Measurements from ENCODE around the gene NDUFS7.
A peak's percentile ranks its signal among the peaks of the same experiment; 100 is the strongest.
"Not testable (repeated sequence)": the region's sequence is repeated elsewhere in the genome, so short reads cannot be mapped to it uniquely, and the experiment has no call there.

Gene NDUFS7

GRCh38 chr19:1439525-1440417, 56.1 kb downstream of the NDUFS7 start:
- not testable (repeated sequence) for H3K4me1 ChIP-seq (ENCODE audit: control insufficient read depth, insufficient read depth, low read length)
- peak overlapping the region; percentile 95 for H3K9ac ChIP-seq (ENCODE audit: low read depth, low read length)

GRCh38 chr19:1440418-1440801, 56.7 kb downstream of the NDUFS7 start:
- H3K27ac ChIP-seq (ENCODE audit: low read depth, low read length), result no peak overlapping the region
- H3K4me3 ChIP-seq (ENCODE audit: low read depth, low read length), result no peak overlapping the region
- H3K36me3 ChIP-seq (ENCODE audit: control insufficient read depth, insufficient read depth, low read length), result peaks cover 39% of the 10 kb centered on the region
- no peaks in the 10 kb centered on the region for H3K9me3 ChIP-seq (ENCODE audit: control insufficient read depth, insufficient read depth, low read length)
- H3K9ac ChIP-seq (ENCODE audit: low read depth, low read length), result no peak overlapping the region
- 0 out of 2 replicates have a peak, but pooled peaks cover 5% of the 10 kb centered on the region for H3K4me1 ChIP-seq (ENCODE audit: control insufficient read depth, insufficient read depth, low read length)
- H3K27me3 ChIP-seq (ENCODE audit: control insufficient read depth, insufficient read depth, low read length), result no peaks in the 10 kb centered on the region; the same call in 1 of the 2 replicates

More at GRCh38 chr19:1439525-1440417, 56.1 kb downstream of the NDUFS7 start:
- not testable (repeated sequence) for H3K27ac ChIP-seq (ENCODE audit: low read depth, low read length); H3K9me3 ChIP-seq (ENCODE audit: control insufficient read depth, insufficient read depth, low read length); H3K27me3 ChIP-seq (ENCODE audit: control insufficient read depth, insufficient read depth, low read length)
- Histone ChIP-seq H3K4me3 (ENCODE audit: low read depth, low read length) (peak overlapping the region; percentile 77), H3K36me3 (ENCODE audit: control insufficient read depth, insufficient read depth, low read length) (peaks cover 43% of the 10 kb centered on the region)

GRCh38 chr19:1441022-1441426, 57.3 kb downstream of the NDUFS7 start:
- Histone ChIP-seq H3K36me3 (ENCODE audit: control insufficient read depth, insufficient read depth, low read length) (peaks cover 36% of the 10 kb centered on the region), H3K9me3 (ENCODE audit: control insufficient read depth, insufficient read depth, low read length) (no peaks in the 10 kb centered on the region), H3K4me1 (ENCODE audit: control insufficient read depth, insufficient read depth, low read length) (0 out of 2 replicates have a peak, but pooled peaks cover 5% of the 10 kb centered on the region), H3K9ac (ENCODE audit: low read depth, low read length) (no peak overlapping the region), H3K27ac (ENCODE audit: low read depth, low read length) (no peak overlapping the region), H3K27me3 (ENCODE audit: control insufficient read depth, insufficient read depth, low read length) (peaks cover 2% of the 10 kb centered on the region; the same call in 1 of the 2 replicates), H3K4me3 (ENCODE audit: low read depth, low read length) (no peak overlapping the region)

- peaks cover 10% of the 10 kb centered on the region for H3K27me3 ChIP-seq (ENCODE audit: control insufficient read depth, insufficient read depth, low read length)
- no peak overlapping the region for H3K4me3 ChIP-seq (ENCODE audit: low read depth, low read length)
- no peak overlapping the region for H3K9ac ChIP-seq (ENCODE audit: low read depth, low read length)
- no peaks in the 10 kb centered on the region for H3K9me3 ChIP-seq (ENCODE audit: control insufficient read depth, insufficient read depth, low read length)
- H3K4me1 ChIP-seq (ENCODE audit: control insufficient read depth, insufficient read depth, low read length), result 0 out of 2 replicates have a peak, but pooled peaks cover 5% of the 10 kb centered on the region
- H3K36me3 ChIP-seq (ENCODE audit: control insufficient read depth, insufficient read depth, low read length), result peaks cover 36% of the 10 kb centered on the region
- no peak overlapping the region for H3K27ac ChIP-seq (ENCODE audit: low read depth, low read length)
Observed at GRCh38 chr19:1441677-1442438, 58.2 kb downstream of the NDUFS7 start.

Data from HUES48 (cell line).